ENCODE measurements around the gene GPR155.

Gene GPR155, protein sequence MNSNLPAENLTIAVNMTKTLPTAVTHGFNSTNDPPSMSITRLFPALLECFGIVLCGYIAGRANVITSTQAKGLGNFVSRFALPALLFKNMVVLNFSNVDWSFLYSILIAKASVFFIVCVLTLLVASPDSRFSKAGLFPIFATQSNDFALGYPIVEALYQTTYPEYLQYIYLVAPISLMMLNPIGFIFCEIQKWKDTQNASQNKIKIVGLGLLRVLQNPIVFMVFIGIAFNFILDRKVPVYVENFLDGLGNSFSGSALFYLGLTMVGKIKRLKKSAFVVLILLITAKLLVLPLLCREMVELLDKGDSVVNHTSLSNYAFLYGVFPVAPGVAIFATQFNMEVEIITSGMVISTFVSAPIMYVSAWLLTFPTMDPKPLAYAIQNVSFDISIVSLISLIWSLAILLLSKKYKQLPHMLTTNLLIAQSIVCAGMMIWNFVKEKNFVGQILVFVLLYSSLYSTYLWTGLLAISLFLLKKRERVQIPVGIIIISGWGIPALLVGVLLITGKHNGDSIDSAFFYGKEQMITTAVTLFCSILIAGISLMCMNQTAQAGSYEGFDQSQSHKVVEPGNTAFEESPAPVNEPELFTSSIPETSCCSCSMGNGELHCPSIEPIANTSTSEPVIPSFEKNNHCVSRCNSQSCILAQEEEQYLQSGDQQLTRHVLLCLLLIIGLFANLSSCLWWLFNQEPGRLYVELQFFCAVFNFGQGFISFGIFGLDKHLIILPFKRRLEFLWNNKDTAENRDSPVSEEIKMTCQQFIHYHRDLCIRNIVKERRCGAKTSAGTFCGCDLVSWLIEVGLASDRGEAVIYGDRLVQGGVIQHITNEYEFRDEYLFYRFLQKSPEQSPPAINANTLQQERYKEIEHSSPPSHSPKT

DNA sequence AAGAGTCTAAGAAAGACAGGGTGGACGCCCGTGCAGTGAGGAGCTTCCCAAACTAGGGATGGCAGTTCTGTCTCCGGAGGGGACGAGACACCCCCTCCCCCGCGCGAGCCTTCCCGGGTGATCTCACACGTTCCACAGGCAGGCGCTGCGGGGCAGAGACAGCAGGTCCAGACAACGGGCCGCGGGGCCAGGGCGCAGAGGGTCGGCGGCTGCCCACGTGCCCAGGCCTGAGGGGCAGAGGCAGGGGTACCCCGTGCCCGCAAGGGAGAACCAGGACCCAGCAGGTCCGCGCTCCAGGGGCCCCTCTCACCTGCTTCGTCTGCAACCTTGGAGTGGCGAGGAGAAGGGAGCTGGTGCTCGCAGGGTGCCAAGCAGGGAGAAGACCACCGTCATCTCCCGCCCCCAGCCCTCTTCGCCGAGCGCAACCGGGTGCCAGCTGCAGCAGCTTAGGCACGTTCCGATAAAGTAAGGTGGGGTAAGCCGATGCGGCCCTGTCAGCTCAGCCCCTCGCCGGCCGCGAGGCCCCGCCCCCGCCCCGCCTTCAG lies at the start of gene GPR155:
TSS of gene GPR155 (minus strand) at position 467 of the 545 bp plus-strand sequence. CDS start 5,073 bp downstream, outside the sequence.
- Histone ChIP-seq H3K4me1 (ENCODE audit: control insufficient read depth in 1 of 2, insufficient read depth in 1 of 2, low read depth in 1 of 2, low read length in 1 of 2) (peaks cover 18 to 20% of the 10 kb centered on the region in 2 experiments), H3K4me3 (ENCODE audit: low read depth in 1 of 2, low read length in 1 of 2) (peak within 1 kb of the TSS; percentile 95 to 98), H3K9me3 (no peaks in the 10 kb centered on the region), H3K27ac (peak within 1 kb of the TSS; percentile 80), H3K27me3 (peaks cover 43% of the 10 kb centered on the region), H3K36me3 (no peaks in the 10 kb centered on the region)
- TF ChIP-seq, protein P1, sequence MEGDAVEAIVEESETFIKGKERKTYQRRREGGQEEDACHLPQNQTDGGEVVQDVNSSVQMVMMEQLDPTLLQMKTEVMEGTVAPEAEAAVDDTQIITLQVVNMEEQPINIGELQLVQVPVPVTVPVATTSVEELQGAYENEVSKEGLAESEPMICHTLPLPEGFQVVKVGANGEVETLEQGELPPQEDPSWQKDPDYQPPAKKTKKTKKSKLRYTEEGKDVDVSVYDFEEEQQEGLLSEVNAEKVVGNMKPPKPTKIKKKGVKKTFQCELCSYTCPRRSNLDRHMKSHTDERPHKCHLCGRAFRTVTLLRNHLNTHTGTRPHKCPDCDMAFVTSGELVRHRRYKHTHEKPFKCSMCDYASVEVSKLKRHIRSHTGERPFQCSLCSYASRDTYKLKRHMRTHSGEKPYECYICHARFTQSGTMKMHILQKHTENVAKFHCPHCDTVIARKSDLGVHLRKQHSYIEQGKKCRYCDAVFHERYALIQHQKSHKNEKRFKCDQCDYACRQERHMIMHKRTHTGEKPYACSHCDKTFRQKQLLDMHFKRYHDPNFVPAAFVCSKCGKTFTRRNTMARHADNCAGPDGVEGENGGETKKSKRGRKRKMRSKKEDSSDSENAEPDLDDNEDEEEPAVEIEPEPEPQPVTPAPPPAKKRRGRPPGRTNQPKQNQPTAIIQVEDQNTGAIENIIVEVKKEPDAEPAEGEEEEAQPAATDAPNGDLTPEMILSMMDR (IDR thresholded peaks at IDR 0.05): no peak

DNA sequence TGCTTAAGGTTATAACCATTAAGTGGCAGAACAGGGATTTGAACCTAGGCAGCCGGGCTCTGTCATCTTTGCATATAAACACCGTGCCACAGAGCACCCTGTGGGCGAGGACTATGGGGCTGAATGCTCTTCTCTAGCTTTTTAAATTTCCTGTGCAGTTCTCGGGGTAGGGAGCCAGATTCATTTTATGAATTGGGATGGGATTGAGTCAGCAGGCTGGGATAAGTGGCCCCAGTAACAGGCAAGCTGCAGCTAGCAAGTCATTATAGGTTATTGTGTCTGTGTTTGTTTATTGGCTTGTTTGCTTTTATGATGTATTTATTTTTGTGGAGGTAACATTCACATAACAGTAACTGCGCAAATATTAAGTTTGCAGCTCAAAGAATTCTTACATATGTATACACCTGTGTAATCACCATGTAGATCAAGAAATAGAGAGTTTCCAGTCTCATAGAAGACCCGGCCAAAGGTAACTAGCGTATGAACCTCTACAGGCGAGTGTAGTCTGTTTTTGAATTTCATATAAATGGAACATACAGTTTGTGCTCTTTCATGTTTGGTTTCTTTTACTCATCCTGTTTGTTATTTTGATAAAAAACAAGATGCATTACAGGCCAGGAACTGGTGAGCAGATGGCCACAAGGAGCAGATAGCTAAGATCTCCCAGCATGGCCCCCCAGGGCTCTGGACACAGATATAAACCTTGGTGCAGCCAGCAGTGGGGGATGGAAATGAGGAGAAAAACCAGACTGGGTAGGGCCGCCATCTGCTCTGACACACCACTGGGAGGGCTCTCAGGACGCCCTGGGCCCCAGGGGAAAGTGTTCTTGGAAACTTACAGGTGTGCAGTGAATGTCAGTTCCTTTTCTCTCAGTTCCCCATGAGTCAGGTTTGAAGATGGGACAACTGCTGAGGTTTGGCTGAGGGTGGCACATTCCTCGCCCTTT lies 49.2 kb upstream of the GPR155 start:
- Histone ChIP-seq H3K27ac (no peak overlapping the region), H3K4me1 (ENCODE audit: control insufficient read depth in 1 of 2, insufficient read depth in 1 of 2, low read depth in 1 of 2, low read length in 1 of 2) (no peaks in the 10 kb centered on the region), H3K36me3 (no peaks in the 10 kb centered on the region), H3K27me3 (peaks cover 27% of the 10 kb centered on the region), H3K9me3 (no peaks in the 10 kb centered on the region), H3K4me3 (ENCODE audit: low read depth in 1 of 2, low read length in 1 of 2) (no peak overlapping the region)
- TF ChIP-seq, protein P1 (IDR thresholded peaks at IDR 0.05): no peak

DNA sequence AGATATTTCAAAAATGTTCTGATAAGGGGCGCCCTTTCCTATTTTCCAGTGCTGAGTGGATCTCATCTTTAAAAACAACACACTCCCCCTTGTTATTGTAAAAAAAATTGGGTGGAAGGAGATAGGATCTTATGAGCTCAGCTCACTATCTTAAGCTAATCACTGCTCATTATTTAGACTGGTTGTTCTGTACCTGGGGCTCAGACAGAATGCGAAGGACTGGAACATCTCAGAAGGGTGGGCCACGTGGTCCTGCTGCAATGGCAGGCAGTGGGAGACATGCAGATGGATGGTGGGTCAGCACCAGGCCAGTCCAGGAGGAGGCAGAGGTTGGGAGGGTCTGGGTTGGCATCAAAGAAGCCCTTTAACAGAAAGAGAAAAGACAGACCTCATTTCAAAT lies 48.3 kb upstream of the GPR155 start:
- Histone ChIP-seq H3K27me3 (peaks cover 29% of the 10 kb centered on the region), H3K9me3 (no peaks in the 10 kb centered on the region), H3K4me3 (ENCODE audit: low read depth in 1 of 2, low read length in 1 of 2) (no peak overlapping the region), H3K4me1 (ENCODE audit: control insufficient read depth in 1 of 2, insufficient read depth in 1 of 2, low read depth in 1 of 2, low read length in 1 of 2) (no peaks in the 10 kb centered on the region), H3K36me3 (no peaks in the 10 kb centered on the region), H3K27ac (no peak overlapping the region)
- TF ChIP-seq, protein P1 (IDR thresholded peaks at IDR 0.05): no peak

DNA sequence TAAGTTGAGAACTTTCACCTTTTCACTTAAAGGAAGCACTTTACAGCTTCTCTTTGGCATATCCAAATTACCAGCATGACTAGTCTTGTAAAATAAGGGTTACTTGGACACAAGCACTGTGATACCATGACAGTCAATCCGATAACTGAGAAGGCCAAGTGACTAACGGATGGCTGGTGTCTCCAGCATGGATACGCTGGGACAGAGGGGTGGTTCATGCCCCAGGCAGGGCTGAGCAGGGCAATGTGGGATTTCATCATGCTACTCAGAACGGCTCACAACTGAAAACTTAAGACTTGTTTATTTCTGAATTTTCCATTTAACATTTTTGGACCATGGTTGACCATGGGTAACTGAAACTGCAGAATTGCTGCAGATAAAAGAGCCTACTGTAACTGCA lies 43.1 kb upstream of the GPR155 start:
- TF ChIP-seq, protein P1 (IDR thresholded peaks at IDR 0.05): no peak
- H3K27me3 ChIP-seq: peaks cover 8% of the 10 kb centered on the region
- H3K36me3 ChIP-seq: no peaks in the 10 kb centered on the region
- H3K4me3 ChIP-seq (ENCODE audit: low read depth in 1 of 2, low read length in 1 of 2): no peak overlapping the region
- H3K9me3 ChIP-seq: no peaks in the 10 kb centered on the region
- H3K27ac ChIP-seq: no peak overlapping the region
- peaks cover 13 to 15% of the 10 kb centered on the region in 2 experiments for H3K4me1 ChIP-seq (ENCODE audit: control insufficient read depth in 1 of 2, insufficient read depth in 1 of 2, low read depth in 1 of 2, low read length in 1 of 2)

DNA sequence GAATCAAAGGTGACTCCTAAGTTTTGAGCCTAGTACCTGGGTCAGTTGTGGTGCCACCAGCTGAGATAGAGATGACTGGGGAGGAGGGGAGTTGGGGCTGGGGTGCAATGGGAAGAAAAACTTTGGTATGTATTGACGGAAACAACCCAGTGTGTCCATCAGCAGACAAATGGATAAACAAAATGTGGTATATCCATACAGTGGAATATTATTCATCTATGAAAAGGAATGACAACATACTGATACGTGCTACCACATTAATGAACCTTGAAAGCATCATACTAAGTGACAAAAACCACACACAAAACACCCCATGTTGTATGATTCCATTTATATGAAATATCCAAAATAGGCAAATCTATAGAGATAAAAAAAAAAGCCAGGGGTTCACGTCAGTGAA lies 41.1 kb upstream of the GPR155 start:
- Histone ChIP-seq H3K4me3 (ENCODE audit: low read depth in 1 of 2, low read length in 1 of 2) (no peak overlapping the region), H3K9me3 (no peaks in the 10 kb centered on the region), H3K27ac (no peak overlapping the region), H3K27me3 (peaks cover 8% of the 10 kb centered on the region), H3K4me1 (ENCODE audit: control insufficient read depth in 1 of 2, insufficient read depth in 1 of 2, low read depth in 1 of 2, low read length in 1 of 2) (peaks cover 33 to 35% of the 10 kb centered on the region in 2 experiments), H3K36me3 (no peaks in the 10 kb centered on the region)
- TF ChIP-seq, protein P1 (IDR thresholded peaks at IDR 0.05): no peak
